Mammary epithelial cell (primary cell): ENCODE measurements around the gene CYTH3.

Experiments
- CTCF ChIP-seq, 2 donors: IDR thresholded peaks in 1 of 2; conservative IDR thresholded peaks in 1 of 2; 2 replicates each; pipeline ENCODE4 v1.5.1; 2011 to 2012; ENCODE audit warnings: inconsistent platforms in 2 of 2, low read length in 2 of 2, mild to moderate bottlenecking in 2 of 2, control low read depth in 1 of 2, low read depth in 1 of 2; ENCODE audit not compliant: insufficient read depth in 1 of 2; ENCODE audit errors: extremely low read depth in 1 of 2
- EZH2 ChIP-seq: IDR thresholded peaks from 2 replicates; pipeline ENCODE4 v1.6.1; 2012; ENCODE audit warnings: low read length, inconsistent platforms, borderline replicate concordance

DNA sequence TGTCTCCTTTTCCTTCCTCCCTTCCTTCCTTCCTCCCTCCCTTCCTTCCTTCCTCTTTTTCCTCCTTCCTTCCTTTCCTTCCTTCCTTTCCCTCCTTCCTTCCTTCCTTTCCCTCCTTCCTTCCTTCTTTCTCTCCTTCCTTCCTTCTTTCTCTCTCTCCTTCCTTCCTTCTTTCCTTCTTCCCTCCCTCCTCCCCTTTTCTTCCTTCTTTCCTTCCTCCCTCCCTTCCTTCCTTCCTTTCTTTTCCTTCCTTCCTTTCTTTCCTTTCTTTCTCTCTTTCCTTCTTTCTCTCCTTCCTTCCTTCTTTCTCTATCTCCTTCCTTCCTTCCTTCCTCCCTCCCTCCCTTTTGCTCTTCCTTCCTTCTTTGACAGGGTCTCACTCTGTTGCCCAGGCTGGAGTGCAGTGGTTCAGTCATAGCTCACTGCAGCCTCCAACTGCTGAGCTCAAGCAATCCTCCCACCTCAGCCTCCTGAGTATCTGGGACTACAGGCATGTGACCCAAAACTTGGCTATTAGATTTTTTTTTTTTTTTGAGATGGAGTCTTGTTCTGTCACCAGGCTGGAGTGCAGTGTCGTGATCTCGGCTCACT, 15.9 kb upstream of the CYTH3 start:
- TF ChIP-seq CTCF (conservative IDR thresholded peaks at IDR 0.05 in 1 of 2, IDR thresholded peaks at IDR 0.05 in 1 of 2; ENCODE audit: extremely low read depth in 1 of 2, insufficient read depth in 1 of 2, low read depth in 1 of 2, low read length in 2 of 2) (no peak), EZH2 (no peak)
